BJ (cell line): ENCODE results near the gene LIPT2. TPM values are rescaled to one million over a fixed set of nuclear protein-coding genes. Genes with fewer than 3 reads are reported as not detected.

Source experiments
- CTCF ChIA-PET: fragments of 350-600 bp; formaldehyde crosslinking; extraction: SDS; loops from one replicate; lab custom pipeline; 2021; ENCODE audit warnings: antibody characterized with exemption, inconsistent platforms; lab: Yijun Ruan, JAX
- POLR2A ChIA-PET: fragments of 300-600 bp; sonication (Branson Sonifier 250); formaldehyde crosslinking; extraction: SDS; loops from one replicate; lab custom pipeline; 2021; ENCODE audit warnings: antibody characterized with exemption; lab: Charles Lee
- DNase-seq: peaks from one replicate; pipeline ENCODE4 v3.0.0-alpha.2; 2011; ENCODE audit warnings: low read depth
- H3K27me3 ChIP-seq: 2 replicates; pipeline ENCODE4 v1.6.0; 2011; ENCODE audit warnings: low read length; ENCODE audit not compliant: control insufficient read depth, insufficient read depth
- H3K36me3 ChIP-seq: 2 replicates; pipeline ENCODE4 v1.5.1; 2011; ENCODE audit warnings: low read length; ENCODE audit not compliant: control insufficient read depth, insufficient read depth
- H3K4me3 ChIP-seq: 2 replicates; pipeline ENCODE4 v1.5.1; 2011; ENCODE audit warnings: low read depth, mild to moderate bottlenecking, control low read depth, low read length
- CTCF ChIP-seq: IDR thresholded peaks from 2 replicates; pipeline ENCODE4 v1.5.1; 2011; ENCODE audit warnings: low read depth, mild to moderate bottlenecking, control low read depth, inconsistent platforms, low read length, moderate library complexity; ENCODE audit not compliant: insufficient read depth
- polyA plus RNA-seq: library from polyadenylated mRNA; depleted of rRNA; stranded (reverse); fragments of >200 nt; gene quantifications from 2 replicates; pipeline ENCODE4 v1.2.3, GENCODE V29; 2011

Gene LIPT2
- polyA plus RNA-seq, 1 experiment, result 2.6 TPM

- Histone ChIP-seq H3K4me3 (no peak overlapping the region), H3K27me3 (peaks cover 22% of the 10 kb centered on the region), H3K36me3 (no peaks in the 10 kb centered on the region)
- POLR2A ChIA-PET, result no interaction called here
- DNase-seq, result no peak
- TF ChIP-seq CTCF, result no peak
- CTCF ChIA-PET, result no interaction called here
Measured at GRCh38 chr11:74465291-74465708, 28.2 kb downstream of the LIPT2 start.

GRCh38 chr11:74464746-74465145 lies 28.8 kb downstream of the LIPT2 start:
- H3K4me3 ChIP-seq, result no peak overlapping the region
- H3K36me3 ChIP-seq, result no peaks in the 10 kb centered on the region
- POLR2A ChIA-PET, result no interaction called here
- CTCF ChIA-PET, result interaction anchor here (3.1 to 3.9 kb wide), 2 partner anchors 12 to 15 kb away, joined by 14 to 31 read pairs; no protein-coding TSS in a partner anchor
- H3K27me3 ChIP-seq, result peaks cover 22% of the 10 kb centered on the region
- TF ChIP-seq CTCF, result no peak
- no peak for DNase-seq

- no peak for TF ChIP-seq CTCF
- Histone ChIP-seq H3K27me3 (peaks cover 22% of the 10 kb centered on the region), H3K4me3 (no peak overlapping the region), H3K36me3 (no peaks in the 10 kb centered on the region)
- CTCF ChIA-PET, result interaction anchor here (1.0 to 3.9 kb wide), 3 partner anchors 10 to 276 kb away, joined by 3 to 31 read pairs (median 14); no protein-coding TSS in a partner anchor
- POLR2A ChIA-PET, result no interaction called here
- no peak for DNase-seq
Measured at GRCh38 chr11:74463216-74463615, 30.3 kb downstream of the LIPT2 start.

GRCh38 chr11:74462631-74463030 lies 30.9 kb downstream of the LIPT2 start:
- Histone ChIP-seq H3K27me3 (peaks cover 20% of the 10 kb centered on the region), H3K4me3 (no peak overlapping the region), H3K36me3 (no peaks in the 10 kb centered on the region)
- TF ChIP-seq CTCF, result no peak
- DNase-seq, result no peak
- POLR2A ChIA-PET, result no interaction called here
- CTCF ChIA-PET, result interaction anchor here (1.0 to 3.9 kb wide), 5 partner anchors 9 to 277 kb away, joined by 3 to 31 read pairs (median 8); no protein-coding TSS in a partner anchor

- DNase-seq, result no peak
- no peaks in the 10 kb centered on the region for H3K36me3 ChIP-seq
- TF ChIP-seq CTCF, result no peak
- no peak overlapping the region for H3K4me3 ChIP-seq
- H3K27me3 ChIP-seq, result peaks cover 20% of the 10 kb centered on the region
- CTCF ChIA-PET, result interaction anchor here (0.6 to 3.9 kb wide), 7 partner anchors 8 to 265 kb away, joined by 3 to 31 read pairs (median 6); no protein-coding TSS in a partner anchor
- POLR2A ChIA-PET, result no interaction called here
Measured at GRCh38 chr11:74462009-74462408, 31.5 kb downstream of the LIPT2 start.
